K562 treated with DMSO at 1 percent for 48 hours (cell line): ENCODE measurements around the gene ARF3. TPM values are rescaled to one million over a fixed set of nuclear protein-coding genes. Genes with fewer than 3 reads are reported as not detected.

Source experiments
- total RNA-seq: library from RNA; unstranded; fragments of 300-600 nt; gene quantifications from 2 replicates; pipeline ENCODE4 v1.2.3, GENCODE V29; 2022; ENCODE audit warnings: low replicate concordance; ENCODE audit errors: extremely low read depth

The ARF3 gene
- total RNA-seq = 226 TPM in 1 of 2 replicates, not detected in the other

GRCh38 chr12:48957141-48958048 lies at the start of gene ARF3:
ARF3 (minus strand) TSS chr12:48957487; CDS start chr12:48941095, 16,392 bp downstream.

GRCh38 chr12:48999371-49000131 lies 42.3 kb upstream of the ARF3 start, which contains the start of gene DDN:
DDN (minus strand) TSS chr12:48999375; CDS start chr12:48999287, 88 bp downstream.

DNA sequence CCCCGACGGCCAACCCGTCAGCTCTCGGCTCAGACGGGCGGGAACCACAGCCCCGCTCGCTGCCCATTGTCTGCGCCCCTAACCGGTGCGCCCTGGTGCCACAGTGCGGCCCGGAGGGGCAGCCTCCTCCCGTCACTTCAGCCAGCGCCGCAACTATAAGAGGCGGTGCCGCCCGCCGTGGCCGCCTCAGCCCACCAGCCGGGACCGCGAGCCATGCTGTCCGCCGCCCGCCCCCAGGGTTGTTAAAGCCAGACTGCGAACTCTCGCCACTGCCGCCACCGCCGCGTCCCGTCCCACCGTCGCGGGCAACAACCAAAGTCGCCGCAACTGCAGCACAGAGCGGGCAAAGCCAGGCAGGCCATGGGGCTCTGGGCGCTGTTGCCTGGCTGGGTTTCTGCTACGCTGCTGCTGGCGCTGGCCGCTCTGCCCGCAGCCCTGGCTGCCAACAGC lies 21.0 kb upstream of the ARF3 start, which contains the start of gene WNT1:
WNT1 (plus strand) TSS at position 32 of the 450 bp plus-strand sequence; CDS start at position 361, 329 bp downstream.

DNA sequence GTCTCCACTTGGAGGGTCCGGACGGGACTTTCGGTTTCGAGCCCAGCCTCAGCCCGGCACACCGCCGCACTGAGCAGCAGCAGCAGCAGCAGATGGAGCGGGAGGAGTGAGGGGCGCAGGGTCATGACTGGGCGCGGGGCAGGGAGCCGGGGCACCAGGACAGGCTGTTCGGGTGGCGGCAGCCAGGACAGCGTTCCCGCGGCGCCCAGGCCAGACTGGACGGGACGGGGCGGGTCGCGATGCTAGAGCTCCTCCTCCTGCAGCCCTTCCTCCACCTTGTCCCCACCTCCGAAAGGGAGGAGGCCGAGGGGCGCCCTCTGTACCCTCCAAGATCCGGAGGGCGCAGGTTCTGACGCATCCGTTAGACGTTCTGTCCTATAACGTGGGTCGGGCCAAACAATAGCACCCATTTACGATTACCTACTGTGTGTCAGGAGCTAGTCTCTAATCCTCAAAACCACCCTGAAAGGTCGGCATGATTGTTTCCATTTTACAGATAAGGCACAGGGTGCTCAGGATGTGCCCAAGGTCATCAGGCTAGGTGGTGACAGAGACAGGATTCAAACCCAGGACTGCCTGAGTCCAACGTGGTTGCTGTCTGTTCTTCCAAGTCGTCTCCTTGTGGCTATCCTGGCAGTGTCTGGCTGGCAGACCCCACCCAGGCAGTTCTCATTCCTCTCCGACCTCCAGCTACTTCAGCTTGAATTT lies 31.8 kb downstream of the ARF3 start, which contains the start of gene FKBP11:
FKBP11 (minus strand) TSS at position 189 of the 708 bp plus-strand sequence; CDS start at position 125, 64 bp downstream.

Other genes starting within 250 kb of the ARF3 start
- not detected in 2 replicates for gene CCNT1, start 240.8 kb downstream of the ARF3 start, total RNA-seq
- gene ADCY6, start 168.4 kb downstream of the ARF3 start, total RNA-seq = not detected in 2 replicates
- gene CACNB3, start 139.0 kb downstream of the ARF3 start, total RNA-seq = not detected in 2 replicates
- gene DDX23, start 105.3 kb downstream of the ARF3 start, total RNA-seq = not detected in 2 replicates
- not detected in 2 replicates for gene RND1, start 91.6 kb downstream of the ARF3 start, total RNA-seq
- not detected in 2 replicates for gene FKBP11, start 32.0 kb downstream of the ARF3 start, total RNA-seq
- gene WNT10B, start 14.2 kb upstream of the ARF3 start, total RNA-seq = not detected in 2 replicates
- not detected in 2 replicates for gene WNT1, start 20.8 kb upstream of the ARF3 start, total RNA-seq
- not detected in 2 replicates for gene DDN, start 41.9 kb upstream of the ARF3 start, total RNA-seq
- gene PRKAG1, start 61.3 kb upstream of the ARF3 start, total RNA-seq = not detected in 2 replicates
- gene KMT2D, start 103.3 kb upstream of the ARF3 start, total RNA-seq = not detected in 2 replicates
- not detected in 2 replicates for gene RHEBL1, start 112.5 kb upstream of the ARF3 start, total RNA-seq
- gene DHH, start 137.3 kb upstream of the ARF3 start, total RNA-seq = not detected in 2 replicates
- gene LMBR1L, start 153.4 kb upstream of the ARF3 start, total RNA-seq = not detected in 2 replicates
- 2,062 and 2,220 TPM in 2 replicates for gene TUBA1B, start 173.9 kb upstream of the ARF3 start, total RNA-seq
- gene TUBA1A, start 231.6 kb upstream of the ARF3 start, total RNA-seq = not detected in 2 replicates